DMS153 treated with DMSO at 0.1 percent for 48 hours (cell line): ENCODE measurements around the gene PHF2.

Experiments used
- DNase-seq: peaks from one replicate; lab custom pipeline; 2025; ENCODE audit not compliant: unreplicated experiment; lab: John Stamatoyannopoulos, UW

The PHF2 gene

GRCh38 chr9:93624431-93624834 lies 48.0 kb downstream of the PHF2 start:
- no peak for DNase-seq

- no peak for DNase-seq
Measured at GRCh38 chr9:93624977-93625376, 48.6 kb downstream of the PHF2 start.

- DNase-seq: no peak
Measured at GRCh38 chr9:93629920-93630319, 53.5 kb downstream of the PHF2 start.

GRCh38 chr9:93630806-93631411 lies 54.5 kb downstream of the PHF2 start:
- no peak for DNase-seq

GRCh38 chr9:93633492-93634221 lies 57.3 kb downstream of the PHF2 start:
- no peak for DNase-seq

- no peak for DNase-seq
Measured at GRCh38 chr9:93634311-93635185, 58.2 kb downstream of the PHF2 start.

GRCh38 chr9:93635186-93636107 lies 59.1 kb downstream of the PHF2 start:
- DNase-seq: no peak

GRCh38 chr9:93636172-93636661 lies 59.8 kb downstream of the PHF2 start:
- no peak for DNase-seq

- no peak for DNase-seq
Measured at GRCh38 chr9:93636667-93637066, 60.3 kb downstream of the PHF2 start.

GRCh38 chr9:93637886-93638285 lies 61.5 kb downstream of the PHF2 start:
- no peak for DNase-seq

GRCh38 chr9:93640027-93640426 lies 63.6 kb downstream of the PHF2 start:
- no peak for DNase-seq

- no peak for DNase-seq
Measured at GRCh38 chr9:93642961-93643360, 66.6 kb downstream of the PHF2 start.

- DNase-seq: no peak
Measured at GRCh38 chr9:93644397-93645088, 68.2 kb downstream of the PHF2 start.

- DNase-seq: no peak
Measured at GRCh38 chr9:93645149-93645889, 68.9 kb downstream of the PHF2 start.

GRCh38 chr9:93645921-93646639 lies 69.7 kb downstream of the PHF2 start:
- DNase-seq: no peak

GRCh38 chr9:93646640-93647178 lies 70.3 kb downstream of the PHF2 start:
- DNase-seq: no peak

GRCh38 chr9:93648181-93648580 lies 71.8 kb downstream of the PHF2 start:
- no peak for DNase-seq

- DNase-seq: no peak
Measured at GRCh38 chr9:93648836-93649235, 72.5 kb downstream of the PHF2 start.
